Neuronal stem cell (in vitro differentiated cells): Measurements from ENCODE around the gene ABI3BP.

ENCODE experiments used
- DNase-seq: peaks from one replicate; pipeline ENCODE4 v3.0.0-alpha.2; 2013; ENCODE audit warnings: low spot score
- H2AFZ ChIP-seq: one replicate; pipeline ENCODE4 v1.6.1; 2013; ENCODE audit warnings: mild to moderate bottlenecking, low read length, inconsistent platforms
- H2AK5ac ChIP-seq: 2 replicates; pipeline ENCODE4 v1.6.1; 2013; ENCODE audit warnings: low read depth, mild to moderate bottlenecking, inconsistent platforms, low read length, moderate library complexity, mixed read lengths
- H2BK120ac ChIP-seq: 2 replicates; pipeline ENCODE4 v1.6.1; 2013; ENCODE audit warnings: low read depth, mild to moderate bottlenecking, inconsistent platforms, low read length, moderate library complexity, mixed read lengths
- H2BK12ac ChIP-seq: one replicate; pipeline ENCODE4 v1.6.1; 2013; ENCODE audit warnings: low read length, inconsistent platforms
- H2BK15ac ChIP-seq: 2 replicates; pipeline ENCODE4 v1.6.1; 2013; ENCODE audit warnings: mild to moderate bottlenecking, low read length, inconsistent platforms, mixed read lengths
- H2BK5ac ChIP-seq: one replicate; pipeline ENCODE4 v1.6.1; 2013; ENCODE audit warnings: inconsistent platforms, mild to moderate bottlenecking, low read length, moderate library complexity
- H3K14ac ChIP-seq: one replicate; pipeline ENCODE4 v1.6.1; 2013; ENCODE audit warnings: low read length, inconsistent platforms
- H3K18ac ChIP-seq: 2 replicates; pipeline ENCODE4 v1.6.1; 2013; ENCODE audit warnings: low read length, inconsistent platforms
- H3K23ac ChIP-seq: 2 replicates; pipeline ENCODE4 v1.6.1; 2013; ENCODE audit warnings: low read depth, mild to moderate bottlenecking, mixed read lengths, low read length, inconsistent platforms; ENCODE audit not compliant: poor library complexity
- H3K27ac ChIP-seq: replicated peaks from 3 replicates; pipeline ENCODE4 v1.5.1; 2013; ENCODE audit warnings: low read length, inconsistent platforms
- H3K27me3 ChIP-seq, 3 experiments: 2 replicates each; pipeline ENCODE4 v1.6.1; 2013; ENCODE audit warnings: low read length in 3 of 3, mild to moderate bottlenecking in 2 of 3, inconsistent platforms in 1 of 3, low read depth in 1 of 3, mixed read lengths in 1 of 3, moderate library complexity in 1 of 3; ENCODE audit not compliant: control insufficient read depth in 3 of 3, insufficient read depth in 3 of 3
- H3K36me3 ChIP-seq, 2 donors: replicated peaks in 1 of 2; 2 replicates each; pipeline ENCODE4 v1.6.1; 2013; ENCODE audit warnings: low read length in 2 of 2; ENCODE audit not compliant: control insufficient read depth in 2 of 2, insufficient read depth in 2 of 2
- H3K4ac ChIP-seq: 2 replicates; pipeline ENCODE4 v1.6.1; 2013; ENCODE audit warnings: inconsistent platforms, mild to moderate bottlenecking, low read length, moderate library complexity
- H3K4me1 ChIP-seq, 2 donors: 1 replicate in 1 of 2; 2 replicates in 1 of 2; pipeline ENCODE4 v1.6.1; 2013; ENCODE audit warnings: low read length in 2 of 2, low read depth in 1 of 2; ENCODE audit not compliant: control insufficient read depth in 2 of 2, insufficient read depth in 1 of 2
- H3K4me2 ChIP-seq: one replicate; pipeline ENCODE4 v1.6.1; 2013; ENCODE audit warnings: mild to moderate bottlenecking, low read length, inconsistent platforms; ENCODE audit not compliant: insufficient read depth, poor library complexity, severe bottlenecking
- H3K4me3 ChIP-seq, 2 donors: 2 replicates each; pipeline ENCODE4 v1.5.1; 2013; ENCODE audit warnings: low read length in 2 of 2, mild to moderate bottlenecking in 2 of 2, inconsistent platforms in 1 of 2, moderate library complexity in 1 of 2
- H3K79me1 ChIP-seq: one replicate; pipeline ENCODE4 v1.6.1; 2013; ENCODE audit warnings: low read depth, mild to moderate bottlenecking, inconsistent platforms, low read length, moderate library complexity
- H3K9ac ChIP-seq: one replicate; pipeline ENCODE4 v1.6.1; 2013; ENCODE audit warnings: mild to moderate bottlenecking, low read depth, low read length, inconsistent platforms; ENCODE audit not compliant: poor library complexity
- H3K9me3 ChIP-seq, 2 donors: replicated peaks in 1 of 2; 2 replicates each; pipeline versions ENCODE3 to v1.6.1; 2013; ENCODE audit warnings: low read length in 2 of 2, mild to moderate bottlenecking in 2 of 2, inconsistent platforms in 1 of 2, low read depth in 1 of 2, mixed read lengths in 1 of 2, moderate library complexity in 1 of 2; ENCODE audit not compliant: control insufficient read depth in 2 of 2, insufficient read depth in 1 of 2
- H4K8ac ChIP-seq: one replicate; pipeline ENCODE4 v1.6.1; 2013; ENCODE audit warnings: low read depth, mild to moderate bottlenecking, inconsistent platforms, low read length, moderate library complexity
- H4K91ac ChIP-seq: one replicate; pipeline ENCODE4 v1.6.1; 2013; ENCODE audit warnings: low read length, low read depth, mild to moderate bottlenecking, inconsistent platforms; ENCODE audit not compliant: poor library complexity
- WGBS, 2 donors: extraction: QIAGEN DNeasy Blood & Tissue Kit; methylation state at CpG; one replicate each; pipeline ENCODE4 v1.1.7; 2013; ENCODE audit warnings: missing lambda C conversion rate in 2 of 2, mixed read lengths in 1 of 2; ENCODE audit not compliant: insufficient read length in 2 of 2, insufficient replicate concordance in 1 of 2; ENCODE audit errors: extremely low coverage in 2 of 2; 5-methylcytosine and 5-hydroxymethylcytosine counted together

ABI3BP gene

GRCh38 chr3:100720426-100720825, 272.8 kb downstream of the ABI3BP start:
- Histone ChIP-seq H3K9ac (no peak overlapping the region), H3K4me2 (no peak overlapping the region), H3K18ac (no peak overlapping the region), H3K14ac (no peak overlapping the region), H3K27ac (peak overlapping the region; percentile 63), H2BK5ac (no peak overlapping the region), H3K9me3 (peaks cover 2 to 22% of the 10 kb centered on the region in 2 donors), H4K8ac (no peak overlapping the region), H2BK15ac (no peak overlapping the region), H2BK120ac (no peak overlapping the region), H3K23ac (no peak overlapping the region), H4K91ac (no peak overlapping the region), H2AK5ac (no peak overlapping the region), H3K27me3 (no peaks in the 10 kb centered on the region), H3K4ac (no peak overlapping the region), H2AFZ (no peak overlapping the region), H2BK12ac (no peak overlapping the region), H3K4me3 (no peak overlapping the region), H3K36me3 (peaks cover 3 to 97% of the 10 kb centered on the region in 2 donors), H3K79me1 (no peaks in the 10 kb centered on the region), H3K4me1 (peaks cover 0 to 5% of the 10 kb centered on the region in 2 donors)
- DNase-seq: peak; percentile 51
- no CpG with 5 or more reads among the region's 5 CpGs for WGBS, 2 donors

DNA sequence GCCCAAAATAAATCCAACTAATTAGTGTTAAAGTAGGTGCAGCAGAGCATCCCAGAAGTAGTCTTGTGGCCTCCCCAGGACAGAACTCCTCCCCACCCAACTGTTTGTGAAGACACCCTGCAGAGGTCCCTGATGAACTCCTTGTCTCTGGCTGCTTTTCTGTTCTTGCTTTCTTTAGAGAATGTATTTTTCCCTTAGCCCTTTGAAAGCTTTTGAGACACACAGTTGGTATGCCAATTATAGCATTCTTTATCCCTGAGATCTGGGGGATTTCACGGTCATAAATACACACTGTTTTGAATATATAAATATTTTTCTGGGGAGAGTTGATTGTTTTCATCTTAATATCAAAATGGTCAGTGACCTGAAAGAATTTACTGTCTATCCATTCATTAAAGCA, 274.1 kb downstream of the ABI3BP start:
- Histone ChIP-seq H3K79me1 (no peaks in the 10 kb centered on the region), H2BK12ac (no peak overlapping the region), H4K8ac (no peak overlapping the region), H2AK5ac (no peak overlapping the region), H2BK5ac (no peak overlapping the region), H3K27ac (peak overlapping the region; percentile 46), H2AFZ (no peak overlapping the region), H3K9me3 (peaks cover 2 to 26% of the 10 kb centered on the region in 2 donors), H3K27me3 (no peaks in the 10 kb centered on the region), H3K4me3 (no peak overlapping the region), H4K91ac (no peak overlapping the region), H3K18ac (no peak overlapping the region), H3K9ac (no peak overlapping the region), H2BK15ac (no peak overlapping the region), H3K36me3 (peaks cover 5 to 98% of the 10 kb centered on the region in 2 donors), H3K4ac (no peak overlapping the region), H3K14ac (no peak overlapping the region), H3K4me1 (peaks cover 0 to 5% of the 10 kb centered on the region in 2 donors), H2BK120ac (no peak overlapping the region), H3K23ac (no peak overlapping the region), H3K4me2 (no peak overlapping the region)
- no CpG with 5 or more reads among the region's 1 CpG for WGBS, 2 donors
- DNase-seq: peak; percentile 43

DNA sequence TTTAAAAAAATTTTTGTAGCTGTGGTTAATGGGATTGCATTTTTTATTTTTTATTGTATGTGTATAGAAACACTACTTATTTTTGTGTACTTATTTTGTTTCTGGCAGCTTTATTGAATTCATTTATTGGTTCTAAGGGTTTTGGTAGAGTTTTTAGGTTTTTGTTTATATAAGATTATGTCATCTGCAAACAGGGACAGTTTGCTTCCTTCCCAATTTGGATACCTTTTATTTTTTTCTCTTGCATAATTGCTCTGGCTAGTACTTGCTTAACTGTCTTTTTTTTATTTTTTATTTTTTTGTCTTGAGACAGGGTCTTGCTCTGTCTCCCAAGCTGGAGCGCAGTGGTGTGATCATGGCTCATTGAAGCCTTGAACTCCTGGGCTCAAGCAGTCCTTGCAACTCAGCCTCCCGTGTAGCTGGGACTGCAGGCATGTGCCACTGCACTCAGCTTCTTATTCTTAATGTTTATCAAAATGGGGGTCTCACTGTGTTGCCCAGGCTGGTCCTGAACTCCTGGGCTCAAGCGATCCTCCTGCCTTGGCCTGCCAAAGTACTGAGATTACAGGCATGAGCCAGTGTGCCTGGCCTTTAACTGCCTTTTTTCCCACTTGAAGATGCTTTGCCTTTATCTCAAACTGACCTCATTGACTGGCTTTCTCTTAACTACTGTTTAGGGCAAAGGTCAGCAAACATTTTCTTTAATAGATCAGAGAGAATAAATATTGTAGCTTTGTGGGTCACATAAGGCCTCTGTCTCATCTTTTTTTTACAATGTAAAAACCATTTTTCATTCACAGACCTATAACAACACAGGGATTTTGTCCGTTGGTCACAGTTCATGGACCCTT, 275.4 kb downstream of the ABI3BP start:
- Histone ChIP-seq H2BK12ac (peak overlapping the region; percentile 2), H3K36me3 (peaks cover 5 to 98% of the 10 kb centered on the region in 2 donors), H3K14ac (no peak overlapping the region), H3K4ac (no peak overlapping the region), H3K9ac (no peak overlapping the region), H3K23ac (no peak overlapping the region), H3K79me1 (peaks cover 2% of the 10 kb centered on the region), H2AK5ac (peak overlapping the region; percentile 19), H3K18ac (peak overlapping the region; percentile 35), H3K9me3 (peaks cover 2 to 26% of the 10 kb centered on the region in 2 donors), H3K4me2 (no peak overlapping the region), H2BK15ac (peak overlapping the region; percentile 64), H2BK120ac (no peak overlapping the region), H3K4me3 (no peak overlapping the region), H4K91ac (no peak overlapping the region), H3K27me3 (no peaks in the 10 kb centered on the region), H3K4me1 (peaks cover 0 to 5% of the 10 kb centered on the region in 2 donors), H2BK5ac (no peak overlapping the region), H3K27ac (peak overlapping the region; percentile 72), H2AFZ (no peak overlapping the region), H4K8ac (no peak overlapping the region)
- WGBS, 2 donors: no CpG with 5 or more reads among the region's 4 CpGs
- DNase-seq: no peak

DNA sequence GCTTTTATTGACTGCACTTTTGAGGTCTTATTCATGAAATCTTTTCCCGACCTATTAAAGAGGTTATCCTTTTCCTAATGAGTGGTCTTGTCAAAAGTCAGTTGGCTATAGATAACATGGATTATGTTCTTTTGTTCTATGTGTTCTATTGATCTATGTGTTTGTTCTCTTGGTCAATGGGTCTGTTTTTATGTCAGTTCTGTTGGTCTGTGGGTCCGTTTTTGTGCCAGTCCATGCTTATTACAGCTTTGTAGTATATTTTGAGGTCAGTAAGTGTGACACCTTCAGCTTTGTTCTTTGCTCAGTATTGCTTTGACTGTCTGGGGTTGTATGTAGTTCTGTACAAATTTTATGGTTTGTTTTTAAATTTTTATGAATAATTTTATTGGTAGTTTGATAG, 276.2 kb downstream of the ABI3BP start:
- H2BK120ac ChIP-seq: no peak overlapping the region
- H3K9me3 ChIP-seq: peaks cover 2 to 24% of the 10 kb centered on the region in 2 donors
- H3K27me3 ChIP-seq: no peaks in the 10 kb centered on the region
- no peak overlapping the region for H3K4ac ChIP-seq
- H3K9ac ChIP-seq: no peak overlapping the region
- H2AFZ ChIP-seq: no peak overlapping the region
- no peak overlapping the region for H3K27ac ChIP-seq
- H3K79me1 ChIP-seq: peaks cover 2% of the 10 kb centered on the region
- H3K14ac ChIP-seq: no peak overlapping the region
- no peak overlapping the region for H3K4me3 ChIP-seq
- no peak overlapping the region for H4K8ac ChIP-seq
- no peak overlapping the region for H2BK5ac ChIP-seq
- WGBS, 2 donors: no CpG with 5 or more reads among the region's 2 CpGs
- H3K4me1 ChIP-seq: peaks cover 0 to 5% of the 10 kb centered on the region in 2 donors
- no peak overlapping the region for H2BK12ac ChIP-seq
- H3K18ac ChIP-seq: no peak overlapping the region
- no peak overlapping the region for H2AK5ac ChIP-seq
- no peak overlapping the region for H3K4me2 ChIP-seq
- H4K91ac ChIP-seq: no peak overlapping the region
- peaks cover 5 to 98% of the 10 kb centered on the region in 2 donors for H3K36me3 ChIP-seq
- no peak overlapping the region for H3K23ac ChIP-seq
- no peak overlapping the region for H2BK15ac ChIP-seq
- no peak for DNase-seq
